GM18511 (cell line): Measurements from ENCODE around the gene CYSRT1.

Source experiments
- ATAC-seq: cut with Tn5 transposase; IDR thresholded peaks from one replicate; pipeline ENCODE4 v1.9.1; 2021; ENCODE audit warnings: mild to moderate bottlenecking, moderate library complexity; ENCODE audit not compliant: unreplicated experiment

CYSRT1 gene

DNA sequence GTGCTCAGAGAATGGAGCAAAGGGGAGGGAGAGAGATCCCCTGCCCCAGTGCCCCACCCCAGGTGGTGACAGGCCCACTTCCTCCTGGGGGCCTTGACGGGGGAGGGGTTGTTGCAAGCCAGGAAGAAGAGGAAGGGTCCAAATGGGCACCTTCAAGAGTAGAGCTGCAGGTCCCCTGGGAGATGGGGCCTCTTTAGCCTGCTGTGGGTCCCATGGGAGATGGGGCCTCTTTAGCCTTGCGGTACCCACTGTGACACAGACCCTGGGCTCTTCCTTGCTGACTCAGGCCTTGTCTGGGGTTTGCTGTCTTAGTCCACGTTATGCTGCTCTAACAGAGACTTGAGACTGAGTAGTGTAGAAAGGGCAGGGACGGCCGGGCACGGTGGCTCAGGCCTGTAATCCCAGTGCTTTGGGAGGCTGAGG, 43.0 kb downstream of the CYSRT1 start:
- ATAC-seq, result no peak

DNA sequence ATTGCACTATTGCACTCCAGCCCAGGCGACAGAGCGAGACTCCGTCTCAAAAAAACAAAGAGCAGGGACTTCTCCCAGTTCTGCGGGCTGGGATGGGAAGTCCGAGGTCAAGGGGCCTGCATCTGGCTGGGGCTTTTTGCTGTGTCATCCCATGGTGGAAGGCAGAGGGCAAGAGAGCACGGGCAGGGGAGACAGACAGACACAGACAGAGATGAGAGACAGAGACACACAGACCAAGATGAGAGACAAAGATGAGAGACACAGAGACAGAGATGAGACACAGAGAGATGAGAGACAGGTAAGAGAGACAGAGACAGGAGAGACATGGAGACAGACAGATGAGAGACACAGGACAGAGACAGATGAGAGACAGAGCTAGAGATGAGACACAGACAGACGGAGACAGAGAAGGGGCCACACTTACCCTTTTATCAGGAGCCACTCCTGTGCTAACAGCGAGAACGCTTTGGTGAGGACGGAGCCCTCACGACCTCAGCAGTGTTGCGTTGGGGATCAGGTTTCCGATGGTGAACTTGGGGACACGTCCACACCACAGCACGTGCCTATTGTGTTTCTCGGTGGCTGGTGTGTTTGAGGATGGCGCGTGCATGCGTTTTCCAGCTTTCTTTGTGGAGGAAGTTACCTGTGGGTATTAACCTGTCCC, 43.7 kb downstream of the CYSRT1 start:
- no peak for ATAC-seq

GRCh38 chr9:137269231-137269772, 44.3 kb downstream of the CYSRT1 start:
- no peak for ATAC-seq

- no peak for ATAC-seq
Measured at GRCh38 chr9:137270929-137271695, 46.1 kb downstream of the CYSRT1 start.

- ATAC-seq, result no peak
Measured at GRCh38 chr9:137271696-137272076, 46.7 kb downstream of the CYSRT1 start.

- ATAC-seq, result no peak
Measured at GRCh38 chr9:137272241-137273094, 47.5 kb downstream of the CYSRT1 start.

- no peak for ATAC-seq
Measured at GRCh38 chr9:137273095-137273490, 48.1 kb downstream of the CYSRT1 start.

GRCh38 chr9:137273611-137274320, 48.8 kb downstream of the CYSRT1 start:
- ATAC-seq, result no peak

GRCh38 chr9:137275203-137275587, 50.2 kb downstream of the CYSRT1 start:
- ATAC-seq, result no peak
